Mesenteric fat pad (tissue), 1 donor: ENCODE data around the gene SCGB3A2. TPM values are rescaled to one million over a fixed set of nuclear protein-coding genes. Genes with fewer than 3 reads are reported as not detected.

Source experiments
- DNase-seq: peaks from one replicate; pipeline ENCODE4 v3.0.0-alpha.2; 2020; ENCODE audit warnings: low spot score
- long read RNA-seq: library from polyadenylated mRNA; unstranded; transcript quantifications from one replicate; pipeline ENCODE4 v2.0.0, GENCODE V29; 2020
- total RNA-seq: library from RNA; stranded (reverse); fragmentation: NEBNext Ultra II Directional; extraction: Animal tissue kit (Norgen Biotek cat#: 25700); gene quantifications from one replicate; pipeline ENCODE4 v1.2.1, GENCODE V29; 2021
- donor health status: DM: yes; HTN: yes; CAD: no.

Gene SCGB3A2
- total RNA-seq: not detected
- long read RNA-seq: 0 reads

DNA sequence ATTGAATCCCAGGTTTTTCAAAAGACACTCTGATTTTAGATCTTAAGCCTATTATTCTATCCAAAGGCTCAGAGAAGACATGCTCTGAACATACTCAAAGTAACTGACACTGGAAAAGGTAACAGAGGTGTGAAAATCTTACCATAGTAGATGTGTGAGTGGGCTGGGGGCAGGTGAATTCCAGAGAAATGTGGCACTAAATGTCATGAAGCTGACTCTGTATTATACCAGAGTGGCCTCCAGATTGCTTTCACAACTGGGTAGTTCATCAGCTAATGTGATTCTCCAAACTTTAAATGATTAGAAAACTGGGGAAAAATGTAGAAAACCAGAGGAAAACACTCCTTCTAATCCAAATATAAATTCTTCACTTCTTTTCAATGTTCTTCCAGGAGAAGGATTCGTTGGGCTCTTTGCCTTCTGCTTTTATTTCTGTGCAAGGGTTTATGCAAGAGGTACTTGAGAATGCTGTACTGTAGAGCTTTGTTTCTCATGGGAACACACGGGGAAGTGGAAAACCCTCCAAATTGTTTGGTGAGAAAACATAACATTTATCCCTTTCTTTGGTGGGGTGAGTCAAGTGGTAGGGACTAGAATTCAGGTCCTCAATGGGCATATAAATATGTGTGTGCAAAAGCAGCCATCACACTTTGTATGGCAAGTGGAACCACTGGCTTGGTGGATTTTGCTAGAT is at the start of gene SCGB3A2:
SCGB3A2 (plus strand) TSS at position 646 of the 694 bp plus-strand sequence. CDS start 93 bp downstream, outside the sequence.
- DNase-seq: no peak

DNA sequence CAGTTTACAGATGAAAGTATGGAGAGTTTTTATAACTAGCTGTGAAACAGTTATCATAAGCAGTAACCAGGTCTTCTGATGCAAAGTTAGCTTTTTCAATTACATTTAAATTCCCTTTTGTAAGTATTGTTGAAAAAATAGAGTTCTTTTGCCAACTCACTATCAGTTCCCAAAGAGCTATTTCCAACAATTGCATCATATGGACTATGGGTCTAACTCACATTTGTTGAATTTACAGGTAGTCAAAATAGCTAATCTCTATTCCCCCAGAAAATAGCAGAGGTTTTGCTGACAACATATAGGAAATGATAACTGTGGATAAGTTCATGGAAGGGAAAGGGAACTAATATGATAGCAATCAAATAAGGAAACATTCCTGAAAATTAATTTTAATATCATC is 48.5 kb upstream of the SCGB3A2 start:
- no peak for DNase-seq

- DNase-seq: no peak
Observed at GRCh38 chr5:147831465-147831864, 47.0 kb upstream of the SCGB3A2 start, which contains the start of gene SPINK1. TSS of gene SPINK1 (minus strand) at chr5:147831671. CDS start at chr5:147831577, 94 bp downstream.

GRCh38 chr5:147832541-147832940 is 46.0 kb upstream of the SCGB3A2 start:
- no peak for DNase-seq

DNA sequence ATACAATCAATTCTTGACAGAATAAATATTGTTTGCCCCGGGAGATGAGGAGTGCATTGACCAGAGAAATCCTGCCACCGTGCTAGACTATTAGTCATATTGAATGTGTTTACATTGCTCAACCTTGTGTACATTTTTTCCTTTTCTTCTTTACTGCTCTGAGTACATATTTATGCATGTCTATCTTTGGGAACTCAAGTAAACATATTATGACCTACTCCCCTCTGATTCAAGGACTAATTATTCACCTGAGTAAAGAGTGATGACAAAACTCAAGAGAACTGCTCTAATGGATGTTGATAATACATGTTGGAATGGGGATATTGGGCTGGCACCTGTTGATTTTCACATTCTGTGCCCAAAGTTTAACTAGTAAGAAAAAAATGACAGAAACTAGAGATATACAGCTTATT is 43.1 kb upstream of the SCGB3A2 start:
- no peak for DNase-seq

DNA sequence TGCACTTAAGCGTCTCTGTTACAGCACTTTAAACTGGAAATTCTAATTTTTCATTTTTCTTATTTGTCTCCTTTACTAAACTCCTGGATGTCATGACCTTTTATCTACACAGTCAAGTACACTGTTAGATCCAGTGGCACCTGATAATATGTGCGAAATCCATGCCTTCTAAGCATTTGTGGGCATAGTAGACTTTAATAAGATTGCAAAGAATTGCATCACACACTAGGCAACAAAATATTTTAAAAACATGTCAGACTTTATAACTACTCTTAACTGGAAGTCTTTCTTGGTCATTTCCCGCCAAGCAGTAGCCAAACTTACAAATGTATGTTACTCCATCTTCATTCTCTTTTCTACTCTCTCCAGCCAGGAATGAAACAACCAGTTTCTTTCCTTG is 42.1 kb upstream of the SCGB3A2 start:
- no peak for DNase-seq

DNA sequence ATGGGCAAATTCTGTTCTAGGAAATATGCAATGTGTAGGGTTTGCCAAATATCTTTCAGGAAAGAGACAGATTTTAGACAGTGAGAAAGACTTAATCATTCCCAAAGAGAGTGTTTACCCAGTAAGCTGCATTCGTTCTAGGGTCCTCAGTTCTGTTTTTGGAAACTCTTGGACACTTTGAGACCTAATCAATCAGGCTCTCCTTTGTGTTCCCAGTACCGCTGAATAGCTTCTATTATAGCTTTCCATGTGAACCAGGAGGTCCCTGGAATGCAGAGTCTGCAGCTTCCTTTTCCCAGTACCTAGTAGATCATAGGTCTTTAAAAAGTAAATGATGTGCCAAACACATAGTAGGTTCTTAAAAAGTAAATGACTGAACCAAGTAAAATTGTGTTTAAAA is 35.6 kb upstream of the SCGB3A2 start:
- no peak for DNase-seq

- DNase-seq: no peak
Observed at GRCh38 chr5:147844846-147845245, 33.7 kb upstream of the SCGB3A2 start.

GRCh38 chr5:147845618-147846017 is 32.9 kb upstream of the SCGB3A2 start:
- no peak for DNase-seq

- no peak for DNase-seq
Observed at GRCh38 chr5:147849226-147849625, 29.3 kb upstream of the SCGB3A2 start.

DNA sequence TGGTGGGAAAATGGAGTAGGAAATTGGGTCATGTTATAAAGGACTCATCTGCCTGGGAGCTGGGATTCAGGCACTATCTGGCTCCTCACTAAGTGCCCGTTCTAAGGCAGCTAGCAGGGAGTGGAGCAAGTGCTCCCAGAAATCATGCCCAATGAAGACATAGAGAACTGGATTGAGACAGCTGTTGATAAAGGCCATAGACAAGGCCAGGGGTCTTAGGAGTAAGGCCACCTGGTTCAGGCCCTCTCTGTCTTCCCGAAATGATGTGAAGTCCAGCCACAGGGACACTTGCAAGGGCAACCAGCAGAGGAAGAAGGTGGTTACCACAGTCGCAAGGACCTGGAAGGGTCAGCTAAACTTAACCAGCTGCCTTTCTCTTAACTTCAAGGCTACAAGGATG is 26.9 kb upstream of the SCGB3A2 start:
- no peak for DNase-seq

GRCh38 chr5:147852365-147852764 is 26.1 kb upstream of the SCGB3A2 start:
- DNase-seq: no peak

DNA sequence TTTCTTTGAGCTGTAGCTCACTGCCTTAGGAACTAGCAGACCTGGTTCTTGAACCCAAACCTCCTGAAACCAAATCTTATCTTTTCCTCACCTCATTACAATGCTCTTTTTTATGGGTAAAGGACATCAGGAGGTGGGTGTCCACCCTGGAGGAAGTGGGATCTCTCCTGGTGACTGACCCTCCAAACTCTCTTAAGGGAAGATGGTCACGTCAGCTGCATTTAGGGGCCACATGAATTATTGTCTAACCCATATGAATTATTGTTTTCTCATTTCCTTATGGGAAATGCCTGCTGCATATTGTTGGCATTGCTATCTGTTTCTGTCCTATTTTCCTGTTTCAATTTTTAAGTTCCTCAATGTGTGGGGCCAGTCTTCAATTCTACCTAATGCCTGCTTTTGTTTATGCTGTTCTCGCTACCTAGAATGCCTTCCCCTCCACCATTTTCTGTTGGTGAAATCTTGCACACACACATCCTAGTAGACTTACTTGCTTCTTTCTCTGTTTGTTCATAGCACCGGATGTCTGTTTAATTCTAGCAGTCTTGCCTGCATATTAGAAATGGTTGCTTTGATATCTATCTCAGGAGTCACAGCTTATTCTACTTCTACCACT is 25.0 kb upstream of the SCGB3A2 start:
- no peak for DNase-seq

DNA sequence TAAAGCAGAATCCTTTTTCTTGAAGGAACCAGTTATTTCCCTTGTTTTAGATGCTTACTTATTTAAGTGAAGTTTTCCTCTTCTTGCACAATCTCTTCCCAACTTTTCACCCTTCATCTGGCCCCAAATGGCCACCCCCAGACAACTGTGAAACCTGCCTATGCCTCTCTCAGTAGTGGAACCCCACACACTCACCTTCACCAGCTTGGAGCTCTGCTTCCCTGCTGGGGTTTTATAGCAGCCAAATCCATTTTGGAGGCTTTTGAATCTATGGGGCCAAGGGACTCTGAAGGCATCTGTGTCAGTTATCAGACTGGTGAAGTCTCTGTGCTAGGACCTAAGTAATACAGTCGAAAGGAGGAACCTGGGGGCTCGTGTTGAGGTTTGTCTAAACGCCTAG is 24.2 kb upstream of the SCGB3A2 start:
- no peak for DNase-seq

DNA sequence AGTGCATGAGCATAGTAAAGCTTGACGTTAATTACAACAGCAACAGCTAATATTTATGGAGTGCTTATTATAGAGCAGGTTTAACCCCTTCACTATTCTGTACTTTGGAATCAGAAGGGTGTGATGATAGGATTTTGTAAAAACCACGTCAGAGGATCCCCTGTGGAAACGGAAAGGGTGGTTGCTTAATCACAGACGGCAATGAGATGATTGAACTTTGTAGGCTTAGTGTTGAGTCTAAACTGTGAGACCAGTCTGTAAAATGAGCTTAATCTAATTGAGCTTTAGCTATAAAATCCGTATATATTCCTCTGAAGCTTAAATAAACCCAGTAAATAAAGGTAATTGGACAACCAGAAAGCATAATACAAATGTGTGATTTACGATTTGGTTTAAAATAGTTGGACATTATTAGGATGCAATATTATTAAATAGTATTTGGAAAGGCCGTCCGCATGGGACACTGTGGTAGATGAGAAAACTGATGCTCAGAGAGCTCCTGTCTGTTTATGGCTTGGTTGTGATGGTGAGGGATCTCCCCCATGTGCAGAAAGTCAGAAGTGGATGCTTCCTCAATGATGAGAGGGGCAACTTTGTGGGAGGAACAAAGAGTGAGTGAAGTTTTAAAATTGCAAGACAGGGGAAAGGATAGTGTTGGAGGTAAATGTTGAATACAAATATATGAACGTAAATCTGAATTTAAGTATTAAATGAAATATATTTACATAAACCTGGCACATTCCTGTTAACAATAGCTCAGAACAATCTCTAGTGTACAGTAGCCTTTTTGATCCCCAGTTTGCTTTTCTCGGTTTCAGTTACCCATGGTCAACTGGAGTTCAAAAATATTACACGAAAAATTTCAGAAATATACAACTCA is 23.4 kb upstream of the SCGB3A2 start:
- DNase-seq: no peak

GRCh38 chr5:147855774-147856069 is 22.8 kb upstream of the SCGB3A2 start:
- no peak for DNase-seq

DNA sequence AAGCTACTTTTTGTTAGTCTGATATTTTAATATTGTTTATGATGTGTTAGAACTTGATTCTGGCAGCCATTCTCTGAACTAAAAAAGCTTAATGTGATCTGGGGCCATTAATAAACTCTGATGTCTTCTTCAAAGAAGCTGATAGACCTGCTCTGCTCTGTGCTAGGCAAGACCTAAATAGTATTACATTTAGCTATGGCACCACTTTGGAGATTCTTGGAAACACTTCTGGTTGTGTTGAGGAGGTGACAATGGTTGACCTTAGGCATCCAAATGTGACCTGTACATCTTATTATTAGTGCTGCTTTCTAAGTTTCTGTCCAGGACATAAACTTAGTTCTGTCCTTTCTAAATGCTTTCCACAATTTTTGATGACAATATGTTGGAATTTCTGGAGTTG is 21.7 kb upstream of the SCGB3A2 start:
- no peak for DNase-seq

- DNase-seq: no peak
Observed at GRCh38 chr5:147857302-147858129, 21.0 kb upstream of the SCGB3A2 start.

GRCh38 chr5:147858565-147858964 is 19.9 kb upstream of the SCGB3A2 start:
- no peak for DNase-seq

DNA sequence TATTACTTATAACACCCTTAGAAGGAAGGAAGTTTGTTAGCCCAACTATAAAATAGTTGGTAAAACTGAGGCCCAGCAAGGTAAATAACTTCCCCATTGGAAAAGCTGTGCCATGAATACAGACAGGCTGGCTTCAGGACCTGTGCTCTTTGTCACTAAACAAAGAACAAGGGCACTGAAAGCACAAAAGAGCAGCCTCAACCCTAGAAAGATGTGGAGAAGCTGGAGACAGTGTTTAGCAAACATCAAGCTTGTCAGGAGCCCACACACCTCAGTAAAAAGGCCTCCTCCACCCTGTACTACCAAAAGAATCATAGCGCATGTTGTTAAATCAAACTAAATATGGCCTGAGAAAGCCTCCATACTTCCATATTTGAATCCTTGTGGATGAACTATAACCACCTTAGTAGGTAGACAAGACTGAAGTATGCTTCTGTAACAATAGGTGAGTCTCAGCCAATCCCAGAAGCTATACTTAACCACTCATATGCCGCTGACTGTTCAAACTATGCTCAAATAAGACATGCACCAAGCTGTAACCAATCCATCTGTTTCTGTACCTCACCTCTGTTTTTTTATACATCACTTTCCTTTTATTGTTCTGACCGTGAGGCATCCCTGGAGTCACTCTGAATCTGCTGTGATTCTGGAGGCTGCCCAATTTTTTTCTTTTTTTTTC is 18.4 kb upstream of the SCGB3A2 start:
- no peak for DNase-seq

GRCh38 chr5:147860641-147861025 is 17.9 kb upstream of the SCGB3A2 start:
- DNase-seq: no peak
